22Rv1 (cell line): ENCODE measurements around the gene DNAI2.

Source experiments
- CTCF ChIP-seq: fragments of 450-650 bp; IDR thresholded peaks from 2 replicates; pipeline ENCODE4 v1.5.1; 2017; ENCODE audit warnings: mild to moderate bottlenecking
- ZFX ChIP-seq: fragments of 450-650 bp; IDR thresholded peaks from 2 replicates; pipeline ENCODE4 v1.6.1; 2017; ENCODE audit warnings: antibody characterized with exemption, borderline replicate concordance

GRCh38 chr17:74325376-74325742, 51.3 kb downstream of the DNAI2 start:
- TF ChIP-seq CTCF (no peak), ZFX (no peak)
